GM18868 (cell line): ENCODE results near the gene APH1B.
"Not testable (repeated sequence)": the region's sequence is repeated elsewhere in the genome, so short reads cannot be mapped to it uniquely, and the experiment has no call there.

Source experiments
- ATAC-seq: cut with Tn5 transposase; IDR thresholded peaks from one replicate; pipeline ENCODE4 v1.9.1; 2021; ENCODE audit warnings: mild to moderate bottlenecking, moderate library complexity; ENCODE audit not compliant: unreplicated experiment

APH1B gene

GRCh38 chr15:63294359-63294758, 17.0 kb downstream of the APH1B start:
- ATAC-seq, result no peak

- ATAC-seq, result no peak
Observed at GRCh38 chr15:63295341-63295740, 17.9 kb downstream of the APH1B start.

DNA sequence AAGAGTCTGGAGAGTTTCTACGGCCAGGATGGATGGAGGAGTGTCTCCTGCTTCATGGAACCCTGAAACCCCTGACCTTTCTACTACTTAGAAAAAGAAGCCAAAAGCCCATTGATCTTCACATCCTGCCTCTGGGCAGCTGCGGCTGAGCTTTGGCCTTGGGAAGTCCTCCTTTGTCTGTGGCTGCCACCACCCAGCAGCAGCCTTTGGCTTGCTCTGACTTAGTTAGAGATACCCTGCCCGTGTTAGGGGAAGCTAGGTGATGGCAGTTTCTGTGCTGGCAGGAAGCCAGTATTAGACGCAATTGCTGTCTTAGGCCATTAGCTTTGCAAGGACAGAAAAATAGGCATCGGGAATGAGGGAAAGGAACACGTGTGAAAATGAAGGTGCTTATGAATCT, 18.8 kb downstream of the APH1B start:
- no peak for ATAC-seq

DNA sequence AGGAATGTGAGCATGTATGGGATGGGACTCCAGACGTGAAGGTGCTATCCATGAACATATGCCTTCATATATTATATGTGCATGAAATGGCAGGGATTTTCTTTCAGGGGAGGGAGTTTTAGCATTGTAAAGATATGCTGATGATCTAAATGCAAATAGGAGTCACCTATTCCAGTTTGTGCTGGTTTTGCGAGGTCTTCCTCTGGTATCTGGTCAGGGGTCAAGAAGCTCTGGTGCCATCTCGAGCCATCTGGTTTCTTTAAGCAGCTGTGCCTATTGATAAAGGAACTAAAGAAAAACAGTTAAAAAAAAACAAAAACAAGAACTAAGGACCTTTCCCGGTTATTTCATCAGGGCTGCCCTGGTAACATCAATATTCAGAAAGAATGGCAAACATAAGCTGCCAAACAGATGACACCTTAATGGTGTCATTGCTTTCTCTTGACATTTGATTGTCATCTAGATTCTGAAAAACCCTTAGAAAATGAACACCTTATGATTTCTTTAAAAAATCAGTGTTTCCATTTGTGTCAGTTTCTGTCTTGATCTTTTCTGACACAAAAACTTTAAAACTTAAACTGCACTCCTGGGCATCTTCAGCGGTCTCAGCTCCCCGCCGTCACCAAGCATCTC, 22.7 kb downstream of the APH1B start:
- ATAC-seq, result no peak

- ATAC-seq, result no peak
Observed at GRCh38 chr15:63301088-63301487, 23.7 kb downstream of the APH1B start.

GRCh38 chr15:63305260-63305659, 27.9 kb downstream of the APH1B start:
- ATAC-seq, result no peak

DNA sequence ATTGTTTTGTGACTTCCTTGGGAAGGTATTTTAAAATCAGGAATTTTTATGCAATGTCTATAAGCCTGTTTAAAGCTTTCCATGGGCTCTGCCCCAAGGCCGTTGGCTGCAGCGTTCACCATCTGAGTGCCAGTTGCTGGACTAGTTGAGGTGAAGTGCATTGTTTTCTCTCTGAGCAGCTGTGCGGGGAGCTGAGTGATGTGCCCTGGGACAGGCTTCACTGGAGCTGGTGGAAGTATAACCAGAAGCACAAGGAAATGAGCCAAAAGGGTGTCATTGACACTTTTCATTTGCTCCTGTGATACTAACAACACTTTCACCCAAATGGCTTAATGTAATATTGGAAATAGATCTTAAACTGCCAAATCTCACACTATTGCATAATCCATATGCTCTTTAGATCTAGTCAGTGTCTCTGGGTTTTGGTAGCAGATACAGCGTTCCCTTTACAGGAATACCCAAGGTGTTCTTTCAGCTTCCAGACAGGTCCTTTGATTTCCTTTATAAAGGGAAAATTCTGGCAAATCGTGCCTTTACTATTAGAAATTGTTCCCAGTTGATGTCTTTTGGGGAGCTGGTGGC, 29.2 kb downstream of the APH1B start:
- no peak for ATAC-seq

- no peak for ATAC-seq
Observed at GRCh38 chr15:63308491-63308890, 31.1 kb downstream of the APH1B start.

- no peak for ATAC-seq
Observed at GRCh38 chr15:63308947-63309346, 31.5 kb downstream of the APH1B start.

GRCh38 chr15:63310646-63311045, 33.2 kb downstream of the APH1B start:
- ATAC-seq, result no peak

GRCh38 chr15:63312286-63312685, 34.9 kb downstream of the APH1B start:
- no peak for ATAC-seq

- ATAC-seq, result no peak
Observed at GRCh38 chr15:63313825-63314224, 36.4 kb downstream of the APH1B start.

DNA sequence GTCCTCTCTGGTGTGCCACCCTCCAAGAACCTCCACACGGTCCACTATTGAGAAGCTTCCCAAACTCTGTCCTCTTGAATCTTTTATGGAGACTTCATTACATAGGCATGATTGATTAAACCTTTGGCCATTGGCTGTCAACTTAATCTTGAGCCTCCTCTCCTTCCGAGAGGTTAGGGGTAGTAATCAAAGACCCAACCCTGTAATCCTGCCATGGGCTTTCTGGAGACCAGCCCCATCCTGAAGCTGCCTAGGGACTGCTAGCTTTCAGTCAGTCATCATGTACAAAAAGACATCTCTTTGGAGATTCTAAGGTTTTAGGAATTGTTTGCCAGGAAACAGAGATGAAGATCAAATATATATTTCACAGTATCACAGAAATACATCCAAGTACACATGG, 37.0 kb downstream of the APH1B start:
- no peak for ATAC-seq

GRCh38 chr15:63318344-63318743, 40.9 kb downstream of the APH1B start:
- no peak for ATAC-seq

- ATAC-seq, result no peak
Observed at GRCh38 chr15:63319065-63319464, 41.7 kb downstream of the APH1B start.

GRCh38 chr15:63320446-63320845, 43.0 kb downstream of the APH1B start:
- ATAC-seq, result not testable (repeated sequence)

DNA sequence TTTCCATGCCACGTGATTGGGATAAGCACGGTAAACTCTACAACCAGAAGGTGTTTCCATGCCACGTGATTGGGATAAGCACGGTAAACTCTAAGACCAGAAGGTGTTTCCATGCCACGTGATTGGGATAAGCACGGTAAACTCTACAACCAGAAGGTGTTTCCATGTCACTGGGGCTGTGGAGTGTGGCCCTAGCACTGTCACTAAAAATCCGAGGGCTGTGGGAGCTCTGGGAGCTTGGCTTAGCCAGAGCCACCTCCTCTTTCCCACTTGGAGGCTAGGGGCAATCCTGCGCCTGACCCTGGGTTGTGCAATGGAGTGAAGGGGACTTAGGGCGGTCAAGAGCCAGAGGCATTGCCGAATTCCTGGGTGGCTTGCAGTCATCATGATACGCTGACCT, 43.6 kb downstream of the APH1B start:
- not testable (repeated sequence) for ATAC-seq

- ATAC-seq, result no peak
Observed at GRCh38 chr15:63321462-63321861, 44.1 kb downstream of the APH1B start.

DNA sequence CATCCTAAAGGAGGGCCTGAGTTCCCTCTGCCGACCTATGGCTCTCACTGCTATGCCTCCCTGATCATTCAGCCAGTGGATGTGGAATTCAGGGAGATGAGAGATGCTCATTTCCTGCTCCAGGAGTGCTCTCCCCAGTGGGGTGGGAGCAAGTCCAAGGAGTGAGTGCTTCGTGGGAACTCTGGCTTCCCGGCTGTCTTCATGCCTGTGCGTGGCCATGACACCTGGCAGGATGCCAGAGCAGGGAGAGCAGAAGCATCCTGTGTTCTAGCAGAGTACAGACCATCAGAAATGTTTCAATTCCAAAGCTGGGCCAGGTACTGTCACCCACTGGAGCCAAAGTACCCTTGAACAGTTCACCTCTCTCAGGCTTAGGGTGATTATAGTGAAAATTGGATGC, 45.1 kb downstream of the APH1B start:
- ATAC-seq, result no peak

GRCh38 chr15:63323798-63324563, 46.6 kb downstream of the APH1B start:
- ATAC-seq, result no peak

DNA sequence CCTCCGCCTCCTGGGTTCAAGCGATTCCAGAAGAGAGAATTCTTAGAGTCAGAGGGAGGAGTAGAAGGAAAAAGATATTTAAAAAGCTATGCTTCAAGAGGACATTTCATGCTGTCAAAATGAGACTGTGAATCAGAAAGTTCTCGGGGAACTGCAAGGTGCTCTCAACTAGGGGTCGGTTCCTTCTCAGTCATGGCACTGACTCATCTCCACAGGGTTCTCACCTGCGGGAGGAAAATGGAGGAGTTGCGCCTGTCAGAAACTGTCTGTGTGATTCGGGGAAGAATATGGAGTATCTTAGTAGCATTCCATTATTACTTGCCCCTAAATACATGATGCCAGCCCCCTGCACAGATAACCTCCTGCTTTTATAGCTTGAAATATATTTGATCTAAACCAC, 47.4 kb downstream of the APH1B start:
- ATAC-seq, result no peak
